ENCODE measurements around the gene ABO.
"Not testable (repeated sequence)": the region's sequence is repeated elsewhere in the genome, so short reads cannot be mapped to it uniquely, and the experiment has no call there.

ABO gene

GRCh38 chr9:133207021-133207531, 67.9 kb downstream of the ABO start:
- in situ Hi-C loops (cut with MboI; ENCODE audit: low sequenced_read_pairs): no loop called here

GRCh38 chr9:133205996-133206931, 68.7 kb downstream of the ABO start:
- in situ Hi-C loops (cut with MboI; ENCODE audit: low sequenced_read_pairs): no loop called here

DNA sequence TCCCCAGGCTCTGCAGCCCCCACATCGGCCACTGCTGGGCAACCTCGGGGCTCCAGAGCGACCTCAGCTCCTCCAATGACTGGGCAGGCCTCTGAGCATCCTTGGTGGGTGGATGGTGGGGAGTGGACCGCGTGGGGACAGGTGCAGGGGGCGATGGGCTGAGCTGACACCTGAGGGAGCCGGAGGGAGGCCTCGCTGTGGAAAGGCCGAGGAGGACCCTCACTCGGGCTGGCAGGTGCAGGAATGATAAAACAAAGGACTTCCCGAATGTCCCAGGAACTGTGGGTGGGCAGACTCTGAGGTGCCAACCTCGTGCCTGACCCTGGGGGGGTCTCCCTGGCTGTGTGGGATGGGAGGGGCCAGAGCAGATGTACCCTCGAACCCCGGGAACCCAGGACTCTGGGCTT, 69.5 kb downstream of the ABO start:
- in situ Hi-C loops (cut with MboI; ENCODE audit: low sequenced_read_pairs): not testable (repeated sequence)
